Liver (tissue), 9 donors: ENCODE data around the gene HSF2BP. TPM values are rescaled to one million over a fixed set of nuclear protein-coding genes. Genes with fewer than 3 reads are reported as not detected.

ENCODE experiments used
- DNase-seq: peaks from one replicate; pipeline ENCODE4 v3.0.0-alpha.2; 2017; ENCODE audit warnings: low spot score
- H3K27ac ChIP-seq, 2 donors: one replicate each; pipeline ENCODE4 v1.7.0; 2013; ENCODE audit warnings: inconsistent platforms in 2 of 2, low read length in 2 of 2, control low read depth in 1 of 2, low read depth in 1 of 2, mild to moderate bottlenecking in 1 of 2
- H3K27me3 ChIP-seq, 4 donors: one replicate each; pipeline versions ENCODE4 v1.6.1 to v1.7.0; 2013; ENCODE audit warnings: low read length in 3 of 4, inconsistent platforms in 1 of 4, mild to moderate bottlenecking in 1 of 4, moderate library complexity in 1 of 4; ENCODE audit not compliant: control insufficient read depth in 4 of 4, insufficient read depth in 4 of 4
- H3K36me3 ChIP-seq, 4 donors: one replicate each; pipeline versions ENCODE4 v1.6.1 to v1.7.0; 2013; ENCODE audit warnings: low read length in 3 of 4, mild to moderate bottlenecking in 3 of 4, low read depth in 1 of 4, moderate library complexity in 1 of 4; ENCODE audit not compliant: control insufficient read depth in 4 of 4, insufficient read depth in 3 of 4
- H3K4me1 ChIP-seq, 4 donors: one replicate each; pipeline versions ENCODE4 v1.6.1 to v1.7.0; 2013; ENCODE audit warnings: low read length in 3 of 4, mild to moderate bottlenecking in 3 of 4, moderate library complexity in 1 of 4; ENCODE audit not compliant: control insufficient read depth in 4 of 4, insufficient read depth in 4 of 4
- H3K4me3 ChIP-seq, 3 donors: one replicate each; pipeline versions ENCODE4 v1.6.1 to v1.7.0; 2013; ENCODE audit warnings: low read length in 3 of 3, control low read depth in 1 of 3, low read depth in 1 of 3, mild to moderate bottlenecking in 1 of 3
- H3K9ac ChIP-seq, 2 donors: one replicate each; pipeline ENCODE4 v1.7.0; 2013; ENCODE audit warnings: low read length in 2 of 2, mild to moderate bottlenecking in 2 of 2, moderate library complexity in 2 of 2, control low read depth in 1 of 2, low read depth in 1 of 2
- H3K9me3 ChIP-seq, 4 donors: one replicate each; pipeline versions ENCODE4 v1.6.1 to v1.7.0; 2013; ENCODE audit warnings: low read length in 3 of 4; ENCODE audit not compliant: control insufficient read depth in 4 of 4
- EGR1 ChIP-seq, 2 donors: IDR thresholded peaks; 2 replicates each; pipeline ENCODE4 v1.6.1; 2016 to 2018; ENCODE audit warnings: antibody characterized with exemption in 2 of 2, low read depth in 2 of 2
- FOXA1 ChIP-seq: IDR thresholded peaks from 2 replicates; pipeline ENCODE4 v1.6.1; 2016; ENCODE audit warnings: antibody characterized with exemption
- FOXA2 ChIP-seq: IDR thresholded peaks from 2 replicates; pipeline ENCODE4 v1.6.1; 2016; ENCODE audit warnings: antibody characterized with exemption
- GABPA ChIP-seq, 2 donors: IDR thresholded peaks in 1 of 2; conservative IDR thresholded peaks in 1 of 2; 2 replicates each; pipeline ENCODE4 v1.6.1; 2016; ENCODE audit warnings: antibody characterized with exemption in 2 of 2, mild to moderate bottlenecking in 1 of 2, moderate library complexity in 1 of 2
- HNF4A ChIP-seq, 2 donors: conservative IDR thresholded peaks; 2 replicates each; pipeline ENCODE4 v1.6.1; 2016; ENCODE audit warnings: antibody characterized with exemption in 2 of 2, mild to moderate bottlenecking in 2 of 2
- HNF4G ChIP-seq: IDR thresholded peaks from 2 replicates; pipeline ENCODE4 v1.6.1; 2016; ENCODE audit warnings: antibody characterized with exemption
- JUND ChIP-seq, 2 donors: IDR thresholded peaks; 2 replicates each; pipeline ENCODE4 v1.6.1; 2016; ENCODE audit warnings: antibody characterized with exemption in 2 of 2
- MAX ChIP-seq: IDR thresholded peaks from 2 replicates; pipeline ENCODE4 v1.6.1; 2016; ENCODE audit warnings: antibody characterized with exemption
- NR2F2 ChIP-seq: IDR thresholded peaks from 2 replicates; pipeline ENCODE4 v1.6.1; 2016; ENCODE audit warnings: antibody characterized with exemption
- RAD21 ChIP-seq, 2 donors: IDR thresholded peaks; 2 replicates each; pipeline ENCODE4 v1.6.1; 2016; ENCODE audit warnings: antibody characterized with exemption in 2 of 2, mild to moderate bottlenecking in 2 of 2
- RXRA ChIP-seq, 2 donors: IDR thresholded peaks; 2 replicates each; pipeline ENCODE4 v1.6.1; 2017 to 2018; ENCODE audit warnings: antibody characterized with exemption in 2 of 2, mild to moderate bottlenecking in 1 of 2
- SP1 ChIP-seq: IDR thresholded peaks from 2 replicates; pipeline ENCODE4 v1.6.1; 2018; ENCODE audit warnings: antibody characterized with exemption, mild to moderate bottlenecking
- TAF1 ChIP-seq: conservative IDR thresholded peaks from 2 replicates; pipeline ENCODE4 v1.6.1; 2016; ENCODE audit warnings: antibody characterized with exemption, mild to moderate bottlenecking
- YY1 ChIP-seq: IDR thresholded peaks from 2 replicates; pipeline ENCODE4 v1.6.1; 2016; ENCODE audit warnings: antibody characterized with exemption, mild to moderate bottlenecking
- ZBTB33 ChIP-seq: IDR thresholded peaks from 2 replicates; pipeline ENCODE4 v1.6.1; 2016; ENCODE audit warnings: antibody characterized with exemption
- WGBS: extraction: QIAGEN DNeasy Blood & Tissue Kit; methylation state at CpG from one replicate; pipeline ENCODE4 v1.1.7; 2013; 5-methylcytosine and 5-hydroxymethylcytosine counted together
- polyA plus RNA-seq, 2 donors: library from polyadenylated mRNA; stranded (reverse) in 1 of 2; unstranded in 1 of 2; fragments of 200-250 nt in 1 of 2; fragments of >200 nt in 1 of 2; fragmentation: Nextera tagmentation in 1 of 2; extraction: Ambion mirVana in 1 of 2; gene quantifications; one replicate each; pipeline versions ENCODE4 v1.2.1 to v1.2.3, GENCODE V29; 2013 to 2015
- total RNA-seq, 2 donors: library from RNA; depleted of rRNA; stranded (reverse); fragments of >200 nt; gene quantifications; one replicate each; pipeline ENCODE4 v1.2.3, GENCODE V29; 2014
- TF ChIP-seq, protein P1 (sequence below): fragments of 150-350 bp; IDR thresholded peaks from 2 replicates; pipeline ENCODE4 v1.5.1; 2017; ENCODE audit warnings: improper control_type of control experiment, low read depth, low read length; ENCODE audit not compliant: missing input control
- TF ChIP-seq, protein P2 (sequence below): IDR thresholded peaks from 2 replicates; pipeline ENCODE4 v1.6.1; 2016; ENCODE audit warnings: antibody characterized with exemption
- donor health status: healthy.
- donor health status: healthy.
- donor health status: healthy.
- donor health status: healthy.
- donor health status: healthy.

Gene HSF2BP
- total and polyA plus RNA-seq, 4 donors, result 0.14 to 0.33 (median 0.16) TPM; not detected in 1

GRCh38 chr21:43662286-43662685 lies 3.0 kb upstream of the HSF2BP start:
- peaks cover 0 to 10% (median 2%) of the 10 kb centered on the region in 4 donors for H3K36me3 ChIP-seq

GRCh38 chr21:43658769-43659135 lies 536 bp downstream of the HSF2BP start:
- TF ChIP-seq RAD21 (IDR thresholded peaks at IDR 0.05) (no peak), EGR1 (IDR thresholded peaks at IDR 0.05; ENCODE audit: low read depth in 2 of 2) (no peak), ZBTB33 (no peak), MAX (no peak), SP1 (no peak), YY1 (no peak), NR2F2 (no peak), FOXA2 (no peak), JUND (IDR thresholded peaks at IDR 0.05) (no peak), RXRA (IDR thresholded peaks at IDR 0.05) (no peak), HNF4A (conservative IDR thresholded peaks at IDR 0.05) (no peak), FOXA1 (no peak)
- TF ChIP-seq, protein P1, sequence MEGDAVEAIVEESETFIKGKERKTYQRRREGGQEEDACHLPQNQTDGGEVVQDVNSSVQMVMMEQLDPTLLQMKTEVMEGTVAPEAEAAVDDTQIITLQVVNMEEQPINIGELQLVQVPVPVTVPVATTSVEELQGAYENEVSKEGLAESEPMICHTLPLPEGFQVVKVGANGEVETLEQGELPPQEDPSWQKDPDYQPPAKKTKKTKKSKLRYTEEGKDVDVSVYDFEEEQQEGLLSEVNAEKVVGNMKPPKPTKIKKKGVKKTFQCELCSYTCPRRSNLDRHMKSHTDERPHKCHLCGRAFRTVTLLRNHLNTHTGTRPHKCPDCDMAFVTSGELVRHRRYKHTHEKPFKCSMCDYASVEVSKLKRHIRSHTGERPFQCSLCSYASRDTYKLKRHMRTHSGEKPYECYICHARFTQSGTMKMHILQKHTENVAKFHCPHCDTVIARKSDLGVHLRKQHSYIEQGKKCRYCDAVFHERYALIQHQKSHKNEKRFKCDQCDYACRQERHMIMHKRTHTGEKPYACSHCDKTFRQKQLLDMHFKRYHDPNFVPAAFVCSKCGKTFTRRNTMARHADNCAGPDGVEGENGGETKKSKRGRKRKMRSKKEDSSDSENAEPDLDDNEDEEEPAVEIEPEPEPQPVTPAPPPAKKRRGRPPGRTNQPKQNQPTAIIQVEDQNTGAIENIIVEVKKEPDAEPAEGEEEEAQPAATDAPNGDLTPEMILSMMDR, result no peak
- peaks cover 6 to 31% (median 19%) of the 10 kb centered on the region in 4 donors for H3K4me1 ChIP-seq

More at GRCh38 chr21:43662286-43662685, 3.0 kb upstream of the HSF2BP start:
- WGBS, result 89% methylated on average over 6 of the region's 6 CpGs
- Histone ChIP-seq H3K27me3 (no peaks in the 10 kb centered on the region), H3K4me3 (no peak overlapping the region), H3K4me1 (peaks cover 9 to 20% (median 12%) of the 10 kb centered on the region in 4 donors), H3K9me3 (no peaks in the 10 kb centered on the region), H3K27ac (no peak overlapping the region), H3K9ac (no peak overlapping the region)
- TF ChIP-seq RXRA (IDR thresholded peaks at IDR 0.05), result no peak
- no peak for TF ChIP-seq RAD21 (IDR thresholded peaks at IDR 0.05)
- no peak for TF ChIP-seq HNF4A (conservative IDR thresholded peaks at IDR 0.05)
- no peak for TF ChIP-seq MAX
- TF ChIP-seq HNF4G, result no peak
- no peak for TF ChIP-seq SP1
- no peak for TF ChIP-seq TAF1
- no peak for TF ChIP-seq ZBTB33
- TF ChIP-seq GABPA (IDR thresholded peaks at IDR 0.05 in 1 of 2, conservative IDR thresholded peaks at IDR 0.05 in 1 of 2), result no peak
- no peak for TF ChIP-seq FOXA1
- TF ChIP-seq, protein P2, sequence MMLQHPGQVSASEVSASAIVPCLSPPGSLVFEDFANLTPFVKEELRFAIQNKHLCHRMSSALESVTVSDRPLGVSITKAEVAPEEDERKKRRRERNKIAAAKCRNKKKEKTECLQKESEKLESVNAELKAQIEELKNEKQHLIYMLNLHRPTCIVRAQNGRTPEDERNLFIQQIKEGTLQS, result no peak
- no peak for TF ChIP-seq FOXA2
- no peak for TF ChIP-seq JUND (IDR thresholded peaks at IDR 0.05)
- TF ChIP-seq, protein P1, result no peak
- TF ChIP-seq NR2F2, result no peak
- no peak for TF ChIP-seq YY1
- no peak for TF ChIP-seq EGR1 (IDR thresholded peaks at IDR 0.05; ENCODE audit: low read depth in 2 of 2)
- DNase-seq, result no peak

More at GRCh38 chr21:43658769-43659135, 536 bp downstream of the HSF2BP start:
- H3K36me3 ChIP-seq, result peaks cover 0 to 4% (median 0%) of the 10 kb centered on the region in 4 donors
- no peak overlapping the region for H3K4me3 ChIP-seq
- peak overlapping the region in 1 of 2 donors; percentile 58 for H3K9ac ChIP-seq
- WGBS, result 83% methylated on average over 23 of the region's 23 CpGs
- DNase-seq, result no peak
- H3K27ac ChIP-seq, result peak overlapping the region; percentile 87 to 91
- H3K9me3 ChIP-seq, result no peaks in the 10 kb centered on the region
- H3K27me3 ChIP-seq, result no peaks in the 10 kb centered on the region
